ENCODE measurements around the gene LIG3. TPM values are rescaled to one million over a fixed set of nuclear protein-coding genes. Genes with fewer than 3 reads are reported as not detected.

The LIG3 gene
- total and polyA plus RNA-seq, 12 donors, result 6.2 to 38.4 (median 26.6) TPM

GRCh38 chr17:35028531-35029262 lies 48.4 kb downstream of the LIG3 start:
- H3K9me3 ChIP-seq (replicated peaks in 1 of 3), result no peaks in the 10 kb centered on the region
- WGBS, 4 donors, result 75 to 84% (median 83%) methylated on average over 3 of the region's 3 CpGs
- H3K27ac ChIP-seq, result no peak overlapping the region
- intact Hi-C loops (cut with DNase I), result no loop called here
- H3K4me1 ChIP-seq (replicated peaks in 1 of 2), result no peaks in the 10 kb centered on the region
- TF ChIP-seq, protein P1, sequence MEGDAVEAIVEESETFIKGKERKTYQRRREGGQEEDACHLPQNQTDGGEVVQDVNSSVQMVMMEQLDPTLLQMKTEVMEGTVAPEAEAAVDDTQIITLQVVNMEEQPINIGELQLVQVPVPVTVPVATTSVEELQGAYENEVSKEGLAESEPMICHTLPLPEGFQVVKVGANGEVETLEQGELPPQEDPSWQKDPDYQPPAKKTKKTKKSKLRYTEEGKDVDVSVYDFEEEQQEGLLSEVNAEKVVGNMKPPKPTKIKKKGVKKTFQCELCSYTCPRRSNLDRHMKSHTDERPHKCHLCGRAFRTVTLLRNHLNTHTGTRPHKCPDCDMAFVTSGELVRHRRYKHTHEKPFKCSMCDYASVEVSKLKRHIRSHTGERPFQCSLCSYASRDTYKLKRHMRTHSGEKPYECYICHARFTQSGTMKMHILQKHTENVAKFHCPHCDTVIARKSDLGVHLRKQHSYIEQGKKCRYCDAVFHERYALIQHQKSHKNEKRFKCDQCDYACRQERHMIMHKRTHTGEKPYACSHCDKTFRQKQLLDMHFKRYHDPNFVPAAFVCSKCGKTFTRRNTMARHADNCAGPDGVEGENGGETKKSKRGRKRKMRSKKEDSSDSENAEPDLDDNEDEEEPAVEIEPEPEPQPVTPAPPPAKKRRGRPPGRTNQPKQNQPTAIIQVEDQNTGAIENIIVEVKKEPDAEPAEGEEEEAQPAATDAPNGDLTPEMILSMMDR (IDR thresholded peaks at IDR 0.05), result no peak
- TF ChIP-seq POLR2A (IDR thresholded peaks at IDR 0.05), result no peak
- no peak overlapping the region for H3K4me3 ChIP-seq
- H3K36me3 ChIP-seq (replicated peaks in 1 of 2), result peaks cover 0 to 13% of the 10 kb centered on the region in 2 donors
- DNase-seq, result no peak
- H3K27me3 ChIP-seq, result no peaks in the 10 kb centered on the region

GRCh38 chr17:35030780-35031179 lies 50.5 kb downstream of the LIG3 start:
- DNase-seq, result no peak
- TF ChIP-seq, protein P1 (IDR thresholded peaks at IDR 0.05), result no peak
- no peak for TF ChIP-seq POLR2A (IDR thresholded peaks at IDR 0.05)
- Histone ChIP-seq H3K27me3 (no peaks in the 10 kb centered on the region), H3K36me3 (replicated peaks in 1 of 2) (peaks cover 0 to 6% of the 10 kb centered on the region in 2 donors), H3K9me3 (replicated peaks in 1 of 3) (no peaks in the 10 kb centered on the region), H3K4me1 (replicated peaks in 1 of 2) (no peaks in the 10 kb centered on the region), H3K27ac (no peak overlapping the region), H3K4me3 (no peak overlapping the region)
- intact Hi-C loops (cut with DNase I), result no loop called here
- 98 to 100% (median 100%) methylated on average over 1 of the region's 1 CpG for WGBS, 4 donors

GRCh38 chr17:35038453-35038852 lies 58.1 kb downstream of the LIG3 start:
- 92 to 94% (median 93%) methylated on average over 3 of the region's 3 CpGs for WGBS, 4 donors
- Histone ChIP-seq H3K27me3 (no peaks in the 10 kb centered on the region), H3K9me3 (replicated peaks in 1 of 3) (no peaks in the 10 kb centered on the region), H3K4me1 (replicated peaks in 1 of 2) (no peaks in the 10 kb centered on the region), H3K4me3 (no peak overlapping the region), H3K36me3 (replicated peaks in 1 of 2) (no peaks in the 10 kb centered on the region), H3K27ac (no peak overlapping the region)
- TF ChIP-seq, protein P1 (IDR thresholded peaks at IDR 0.05), result no peak
- TF ChIP-seq POLR2A (IDR thresholded peaks at IDR 0.05), result no peak
- no peak for DNase-seq
- intact Hi-C loops (cut with DNase I), result no loop called here

- intact Hi-C loops (cut with DNase I), result no loop called here
- no peak for TF ChIP-seq POLR2A (IDR thresholded peaks at IDR 0.05)
- TF ChIP-seq, protein P1 (IDR thresholded peaks at IDR 0.05), result no peak
- no peaks in the 10 kb centered on the region for H3K27me3 ChIP-seq
- H3K4me1 ChIP-seq (replicated peaks in 1 of 2), result peaks cover 0 to 2% of the 10 kb centered on the region in 2 donors
- 89 to 94% (median 93%) methylated on average over 7 of the region's 7 CpGs for WGBS, 4 donors
- H3K36me3 ChIP-seq (replicated peaks in 1 of 2), result no peaks in the 10 kb centered on the region
- no peak overlapping the region for H3K4me3 ChIP-seq
- H3K27ac ChIP-seq, result no peak overlapping the region
- DNase-seq, result no peak
- no peaks in the 10 kb centered on the region for H3K9me3 ChIP-seq (replicated peaks in 1 of 3)
These were observed 61.1 kb downstream of the LIG3 start for GRCh38 chr17:35041390-35041789.

Measured in adrenal gland (tissue), 12 donors.